CD4-positive, alpha-beta T cell treated with Interleukin-17A for 1 hour (primary cell): ENCODE results near the gene PRKAB2.
"Not testable (repeated sequence)": the region's sequence is repeated elsewhere in the genome, so short reads cannot be mapped to it uniquely, and the experiment has no call there.

ENCODE experiments used
- DNase-seq: peaks from one replicate; pipeline ENCODE4 v3.0.0-alpha.2; 2020

Gene PRKAB2, protein sequence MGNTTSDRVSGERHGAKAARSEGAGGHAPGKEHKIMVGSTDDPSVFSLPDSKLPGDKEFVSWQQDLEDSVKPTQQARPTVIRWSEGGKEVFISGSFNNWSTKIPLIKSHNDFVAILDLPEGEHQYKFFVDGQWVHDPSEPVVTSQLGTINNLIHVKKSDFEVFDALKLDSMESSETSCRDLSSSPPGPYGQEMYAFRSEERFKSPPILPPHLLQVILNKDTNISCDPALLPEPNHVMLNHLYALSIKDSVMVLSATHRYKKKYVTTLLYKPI

DNA sequence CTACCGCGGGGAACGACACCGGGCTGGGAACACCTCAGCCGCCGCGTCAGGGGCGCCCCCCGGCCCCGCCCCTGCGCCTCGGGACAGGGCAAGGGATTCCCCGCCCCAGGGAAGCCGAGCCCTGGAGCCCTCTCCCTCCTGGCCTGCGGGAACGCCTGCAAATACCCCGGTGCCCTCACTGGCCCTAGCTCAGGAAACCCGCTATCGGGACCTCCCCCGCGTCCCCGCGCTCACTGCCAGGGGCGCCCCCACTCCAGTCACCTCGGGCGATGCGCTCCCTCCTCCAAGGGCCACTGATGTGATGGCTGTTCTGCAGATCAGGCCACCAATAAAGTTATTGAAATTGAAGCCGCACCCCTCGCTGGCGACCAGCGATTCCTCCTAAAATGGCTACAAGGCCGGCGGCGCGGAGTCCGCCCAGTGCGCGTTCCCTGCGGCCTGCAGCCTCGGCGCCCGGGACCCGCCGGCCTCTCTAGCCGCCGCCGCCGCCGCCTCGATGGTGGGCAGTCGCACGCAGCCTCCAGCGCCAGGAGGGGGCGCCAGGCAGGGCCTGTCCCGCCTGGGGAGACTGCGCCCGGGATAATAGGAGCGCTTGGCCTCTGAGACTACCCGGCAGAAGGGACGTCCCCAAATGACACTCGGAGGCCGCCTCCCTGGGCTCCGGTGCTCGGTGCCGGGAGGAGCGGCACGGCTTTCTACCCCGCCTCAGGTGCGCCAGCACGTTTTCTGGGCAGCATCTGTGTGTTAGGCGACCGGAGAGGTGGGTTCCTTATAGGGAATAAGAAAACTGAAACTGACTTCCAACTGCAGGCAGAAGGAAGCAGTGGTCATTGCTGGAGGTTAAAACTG is at the start of gene PRKAB2:
PRKAB2 (minus strand) TSS at position 303 of the 849 bp plus-strand sequence. CDS start 326 bp downstream, outside the sequence.
- peak; percentile 93 for DNase-seq

DNA sequence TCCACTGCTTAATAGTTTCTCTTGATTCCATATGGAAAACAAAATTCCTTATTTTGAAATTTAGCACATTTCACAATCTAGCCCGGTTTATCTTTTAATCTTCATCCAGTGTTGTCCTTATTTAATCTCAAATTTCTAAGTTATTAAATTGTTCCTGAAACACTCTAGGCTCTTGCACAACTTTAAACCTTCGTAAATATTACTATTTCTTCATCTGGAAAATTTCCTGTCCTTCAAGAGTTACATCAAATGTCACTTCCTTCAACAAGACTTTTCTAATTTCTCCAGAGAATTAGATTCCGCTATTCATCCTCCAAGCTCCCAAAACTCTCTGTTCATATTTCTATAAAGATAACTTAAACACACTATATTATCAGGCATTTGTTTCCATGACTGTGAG is 46.3 kb upstream of the PRKAB2 start:
- no peak for DNase-seq

DNA sequence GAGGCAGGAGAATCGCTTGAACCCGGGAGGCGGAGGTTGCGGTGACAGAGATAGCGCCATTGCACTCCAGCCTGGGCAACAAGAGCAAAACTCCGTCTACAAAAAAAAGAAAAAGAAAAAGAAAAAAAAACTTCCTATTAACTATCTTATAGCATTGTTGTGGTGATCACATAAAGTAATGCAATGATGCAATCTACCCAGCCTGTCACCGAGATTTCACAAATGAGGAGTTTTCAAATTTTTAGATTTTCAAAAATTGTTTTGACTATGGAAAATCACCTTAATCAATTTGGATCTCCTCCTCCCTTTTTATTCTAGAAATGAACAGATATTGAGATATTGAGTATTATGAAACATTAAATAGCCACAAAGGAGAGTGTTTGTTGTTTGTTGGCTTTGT is 44.9 kb upstream of the PRKAB2 start:
- no peak for DNase-seq

DNA sequence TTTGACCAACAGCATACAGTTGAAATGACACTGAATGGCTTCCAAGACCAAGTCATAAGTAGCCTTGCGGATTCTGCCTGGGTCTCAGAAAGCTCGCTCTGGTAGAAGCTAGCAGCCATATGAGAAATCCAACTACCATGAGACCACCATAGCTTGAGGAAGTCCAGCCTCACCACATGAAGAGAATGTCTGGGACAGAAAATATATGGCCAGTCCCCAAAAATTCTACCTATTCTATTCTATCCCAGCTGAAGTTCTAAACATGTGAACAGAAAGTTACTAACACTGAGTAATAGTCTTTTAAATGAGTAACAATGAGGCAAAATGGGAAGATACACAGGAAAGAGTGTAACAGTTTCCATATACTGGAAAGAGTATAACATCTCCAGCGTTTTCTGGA is 43.9 kb upstream of the PRKAB2 start:
- DNase-seq = no peak

DNA sequence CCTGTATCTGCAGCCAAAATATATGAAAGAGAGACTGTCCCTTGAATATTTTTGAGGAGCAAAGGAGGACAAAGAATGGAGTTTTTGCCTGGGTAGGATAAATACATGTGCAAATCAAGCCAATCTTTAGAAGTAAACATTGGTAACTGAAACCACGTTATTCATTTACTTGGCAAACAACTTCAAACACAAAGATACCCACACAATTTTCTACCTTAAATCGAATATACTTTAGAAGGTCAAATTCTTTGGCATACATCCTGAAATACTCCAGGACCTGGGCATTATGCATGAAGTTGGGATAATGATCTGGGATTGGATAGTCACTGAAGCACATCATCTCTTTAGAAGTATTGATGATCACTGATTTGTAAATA is 43.3 kb upstream of the PRKAB2 start:
- no peak for DNase-seq

DNA sequence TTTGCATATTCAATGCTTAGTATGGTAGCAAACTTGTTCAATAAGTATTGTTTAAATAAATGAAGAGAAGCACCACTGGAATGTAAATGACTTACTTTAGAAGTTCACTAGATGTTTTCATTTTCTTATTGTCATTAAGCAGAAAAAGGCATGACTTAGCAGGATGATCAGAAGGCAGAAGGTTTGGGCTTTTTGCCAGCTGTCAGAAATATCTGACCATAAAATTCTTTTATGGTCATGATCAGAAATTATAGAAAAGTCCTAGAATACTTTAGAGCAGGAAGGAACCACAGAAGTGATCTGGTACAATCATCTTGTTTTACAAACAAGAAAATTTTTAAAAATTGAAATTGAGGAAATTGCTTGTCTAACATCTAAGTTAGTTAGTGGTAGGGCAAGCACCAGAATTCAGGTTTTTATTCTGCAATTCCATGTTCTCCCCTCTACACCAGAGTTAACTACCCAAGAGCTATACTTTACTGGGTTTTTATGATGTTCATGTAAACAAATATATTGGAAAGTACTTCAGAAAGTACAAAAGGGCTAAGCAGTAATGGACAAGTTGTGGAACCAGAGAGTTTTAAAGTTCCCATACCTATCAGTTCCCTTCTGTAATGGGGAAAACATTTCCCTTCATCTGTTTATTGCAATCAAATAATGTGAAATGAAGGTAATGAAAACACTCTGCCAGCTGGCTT is 42.7 kb upstream of the PRKAB2 start:
- DNase-seq = no peak

DNA sequence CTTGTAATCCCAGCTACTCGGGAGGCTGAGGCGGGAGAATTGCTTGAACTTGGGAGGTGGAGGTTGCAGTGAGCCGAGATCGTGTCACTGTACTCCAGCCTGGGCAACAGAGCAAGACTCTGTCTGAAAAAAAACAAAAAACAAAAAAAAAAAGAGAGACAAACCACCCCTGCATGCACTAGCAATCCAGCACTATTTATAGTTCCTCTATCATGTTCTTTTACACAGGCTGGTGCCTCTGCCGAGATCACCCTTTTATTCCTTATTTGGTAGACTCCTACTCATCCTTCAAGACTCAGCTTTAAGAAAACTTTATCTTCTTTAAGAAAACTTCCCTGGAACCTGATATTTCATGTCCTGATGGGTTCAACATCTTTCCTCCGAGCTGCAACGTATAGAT is 42.1 kb upstream of the PRKAB2 start:
- DNase-seq = no peak

DNA sequence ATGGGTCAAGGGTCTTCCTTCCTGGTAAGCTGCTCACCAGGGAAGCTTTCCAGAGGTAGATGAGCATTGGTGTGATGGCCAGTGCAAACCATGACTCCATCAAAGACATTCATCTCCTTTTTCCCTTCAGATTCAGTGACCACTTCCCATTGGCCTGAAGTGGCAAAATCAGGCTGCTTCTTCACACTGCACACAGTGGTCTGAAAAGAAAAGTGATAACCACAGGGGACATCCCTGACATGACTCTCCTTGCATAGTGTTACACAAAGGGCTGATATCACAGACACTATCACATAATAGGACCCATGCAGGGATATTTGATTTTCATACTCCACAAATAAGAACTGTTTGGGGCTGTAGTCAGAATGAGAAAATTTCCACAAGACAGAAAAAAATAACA is 41.0 kb upstream of the PRKAB2 start:
- no peak for DNase-seq

DNA sequence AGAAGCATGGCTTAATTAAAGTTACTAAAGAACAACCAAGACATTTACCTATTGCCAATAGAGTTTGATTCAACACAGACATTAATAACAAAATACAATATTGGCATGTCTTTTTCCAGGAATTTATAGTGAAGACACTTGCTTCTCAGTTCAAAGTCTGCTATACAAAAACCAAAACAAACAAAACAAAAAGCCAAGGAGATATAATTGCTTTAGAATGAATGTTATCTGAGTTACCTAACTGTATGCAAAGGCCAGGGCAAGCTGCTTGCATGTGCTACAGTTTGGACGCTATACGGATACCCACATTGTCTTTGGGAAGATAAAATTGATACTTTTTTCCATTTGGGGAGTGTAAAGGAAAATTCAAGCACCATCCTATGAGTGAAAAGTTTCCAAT is 39.3 kb upstream of the PRKAB2 start:
- no peak for DNase-seq

DNA sequence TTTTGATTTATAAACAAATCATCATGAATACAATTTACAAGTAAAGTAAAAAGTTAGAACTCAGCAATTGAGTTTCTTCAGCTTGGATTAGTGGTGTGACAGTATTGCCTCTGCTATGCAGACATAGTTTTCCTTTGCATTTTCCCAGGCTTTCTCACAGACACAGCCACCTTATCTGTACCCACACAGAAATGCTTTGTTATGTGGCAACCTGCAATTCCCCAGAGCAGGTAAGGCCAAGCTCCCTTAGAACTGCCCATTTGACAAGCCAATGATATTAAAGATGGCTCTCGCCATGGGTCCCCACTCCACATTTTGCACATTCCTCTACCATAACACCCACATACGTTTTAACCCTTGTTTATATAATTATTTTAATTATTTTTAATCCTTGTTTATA is 38.7 kb upstream of the PRKAB2 start:
- no peak for DNase-seq

DNA sequence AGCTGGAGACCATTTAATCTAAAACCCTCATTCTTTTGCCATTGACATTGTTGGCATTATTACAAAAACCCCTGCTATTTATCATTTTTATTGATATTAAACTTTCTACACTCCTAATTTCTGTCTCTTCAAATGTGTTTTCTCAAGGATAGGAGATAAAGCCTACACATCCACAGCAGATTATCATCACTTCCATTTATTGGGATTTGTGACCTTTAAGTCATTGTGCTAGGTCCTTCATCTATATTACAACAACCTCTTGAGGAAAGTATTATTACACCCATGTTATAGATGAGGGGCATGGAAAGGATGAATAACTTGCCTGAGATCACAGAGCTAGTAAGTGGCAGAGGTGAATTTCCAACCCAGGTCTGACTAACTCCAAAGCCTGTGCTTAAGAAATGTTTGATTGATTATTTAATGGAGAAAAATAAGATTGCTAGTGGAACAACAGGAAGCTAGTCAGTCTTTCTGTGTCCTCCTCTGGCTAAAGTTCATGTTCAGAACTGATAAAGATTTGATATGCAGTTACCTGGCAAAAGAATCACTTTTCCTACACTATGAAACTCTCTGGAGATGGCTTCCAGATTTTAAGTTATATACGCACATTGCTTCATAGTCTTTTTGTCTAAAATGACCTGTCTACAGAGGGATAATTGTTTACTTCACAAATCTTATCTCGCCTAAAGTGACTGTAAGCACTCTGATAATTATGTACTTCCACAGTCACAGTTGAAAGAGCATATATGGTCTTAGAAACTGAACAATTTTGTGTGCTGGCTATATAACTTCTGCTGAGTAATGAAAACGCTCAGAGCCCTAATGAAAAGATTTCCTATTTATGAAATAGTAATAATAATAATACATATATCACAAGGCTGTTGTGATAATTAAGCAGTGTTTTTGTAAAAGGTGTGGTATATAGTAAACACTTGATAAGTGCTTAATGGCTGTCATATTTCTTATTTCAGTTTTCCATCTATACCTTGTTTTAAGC is 37.9 kb upstream of the PRKAB2 start:
- DNase-seq = no peak

DNA sequence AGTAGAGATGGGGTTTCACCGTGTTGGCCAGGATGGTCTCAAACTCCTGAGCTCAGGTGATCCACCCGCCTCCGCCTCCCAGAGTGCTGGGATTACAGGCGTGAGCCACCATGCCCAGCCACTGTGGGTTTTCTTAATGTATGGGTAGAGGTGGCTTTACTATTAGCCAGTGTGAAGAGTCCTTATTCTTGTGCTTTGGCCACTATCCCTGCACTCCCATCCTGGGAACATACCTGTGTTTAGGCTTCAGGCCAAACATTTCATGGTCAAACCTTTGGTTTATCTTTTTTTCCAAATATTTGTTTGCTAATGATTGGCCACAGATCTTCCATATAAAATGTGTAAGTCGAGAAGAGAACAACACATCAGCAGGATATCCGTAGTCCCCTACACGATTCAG is 36.3 kb upstream of the PRKAB2 start:
- no peak for DNase-seq

DNA sequence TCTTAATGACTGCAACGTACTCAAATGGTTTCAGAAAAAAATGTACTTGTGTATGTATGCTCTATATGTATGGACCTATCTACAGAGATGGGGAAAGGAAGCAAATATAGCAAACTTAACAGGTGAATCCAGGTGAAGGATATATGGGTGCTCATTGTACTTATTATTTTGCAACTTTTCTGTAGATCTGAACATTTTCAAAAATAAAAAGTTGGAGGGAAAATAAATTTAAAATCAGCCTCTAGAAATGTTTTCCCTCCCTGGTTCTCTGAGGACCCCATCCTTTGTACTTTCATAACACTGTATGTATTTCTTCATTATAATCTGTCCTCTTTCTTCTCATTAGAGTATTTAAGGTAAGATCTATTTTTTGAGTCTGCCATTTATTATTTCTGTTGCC is 34.9 kb upstream of the PRKAB2 start:
- DNase-seq = no peak

DNA sequence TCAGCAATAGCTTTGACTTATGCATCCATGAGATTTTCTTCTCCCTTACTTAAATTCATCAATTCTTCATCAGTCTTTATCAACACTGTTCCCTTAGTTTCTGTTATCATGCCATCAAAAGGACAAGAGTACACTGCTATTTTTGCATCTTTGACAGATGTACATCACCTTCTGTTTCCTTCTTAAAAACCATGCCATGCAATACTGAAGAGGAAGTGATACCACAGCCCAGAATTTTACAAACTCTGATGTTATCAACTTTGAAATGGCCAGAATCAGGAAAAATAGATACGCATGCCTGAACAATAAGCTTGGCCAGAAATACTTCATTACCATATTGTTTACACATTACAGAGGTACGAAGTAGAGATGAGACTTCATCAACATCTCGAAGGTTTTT is 31.8 kb upstream of the PRKAB2 start:
- DNase-seq = no peak

DNA sequence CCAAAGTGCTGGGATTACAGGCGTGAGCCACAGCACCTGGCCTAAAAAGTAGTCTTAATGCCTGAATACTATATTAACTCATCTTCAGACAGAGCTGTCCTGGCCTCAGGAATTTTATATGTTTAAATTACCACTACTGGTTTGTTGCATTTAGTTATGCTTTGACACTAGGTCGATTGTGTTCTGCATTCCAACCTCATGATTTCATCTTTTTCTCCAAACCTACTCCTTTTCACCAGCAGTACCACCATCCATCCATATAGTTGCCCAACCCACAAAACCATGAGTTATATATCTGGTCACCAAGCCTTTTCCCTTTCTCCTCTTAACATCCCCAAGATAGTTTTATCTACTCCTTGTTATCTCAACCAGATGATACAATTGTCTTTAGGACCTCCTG is 30.3 kb upstream of the PRKAB2 start:
- no peak for DNase-seq

DNA sequence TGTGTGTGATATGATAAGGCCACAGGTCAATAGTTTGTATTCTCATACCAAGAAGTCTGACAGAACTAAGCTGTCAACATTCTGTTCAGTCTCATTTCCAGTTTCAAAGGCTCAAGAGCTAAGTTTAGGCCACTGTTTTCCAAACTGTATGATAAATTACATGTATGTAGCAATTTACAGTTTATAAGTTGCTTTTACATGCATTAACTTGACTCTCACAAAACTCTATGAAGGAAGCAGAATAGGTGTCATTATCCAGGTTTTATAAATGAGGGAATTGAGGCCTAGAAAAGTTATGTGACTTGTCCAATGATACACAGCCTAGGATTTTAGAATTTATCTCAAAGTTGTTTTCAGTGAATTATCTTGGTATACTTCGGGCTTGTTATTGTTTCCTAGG is 29.5 kb upstream of the PRKAB2 start:
- no peak for DNase-seq

DNA sequence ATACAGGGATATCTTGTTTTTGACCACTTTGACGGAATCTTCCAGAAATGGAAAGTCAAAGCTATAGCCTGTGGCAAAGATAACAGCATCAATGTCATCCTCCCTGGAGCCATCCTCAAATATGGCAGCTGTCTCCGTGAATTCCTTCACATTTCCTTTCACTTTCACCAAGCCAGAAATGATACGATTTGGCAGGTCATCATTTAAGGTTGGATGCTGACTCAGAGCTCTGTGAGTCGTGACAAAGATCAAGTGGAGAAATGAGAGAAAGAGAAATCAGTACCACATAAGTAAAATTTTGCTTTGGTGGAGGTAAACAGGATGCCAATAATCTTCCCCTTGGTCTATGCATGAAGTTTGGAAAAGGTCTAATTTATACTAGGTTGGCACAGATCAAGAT is 29.0 kb upstream of the PRKAB2 start:
- no peak for DNase-seq

DNA sequence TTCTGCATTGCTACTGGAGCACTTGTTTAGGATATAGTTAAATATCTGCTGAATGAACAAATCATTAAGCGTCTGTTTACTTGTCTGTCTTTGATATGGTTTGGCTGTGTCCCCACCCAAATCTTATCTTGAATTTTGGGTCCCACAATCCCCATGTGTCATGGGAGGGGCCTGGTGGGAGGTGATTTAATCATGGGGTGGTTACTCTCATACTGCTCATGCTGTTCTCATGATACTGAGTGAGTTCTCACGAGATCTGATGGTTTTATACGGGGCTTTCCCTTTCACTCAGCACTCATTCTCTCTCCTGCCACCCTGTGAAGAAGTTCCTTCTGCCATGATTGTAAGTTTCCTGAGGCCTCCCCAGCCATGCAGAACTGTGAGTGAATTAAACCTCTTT is 25.1 kb upstream of the PRKAB2 start:
- not testable (repeated sequence) for DNase-seq

DNA sequence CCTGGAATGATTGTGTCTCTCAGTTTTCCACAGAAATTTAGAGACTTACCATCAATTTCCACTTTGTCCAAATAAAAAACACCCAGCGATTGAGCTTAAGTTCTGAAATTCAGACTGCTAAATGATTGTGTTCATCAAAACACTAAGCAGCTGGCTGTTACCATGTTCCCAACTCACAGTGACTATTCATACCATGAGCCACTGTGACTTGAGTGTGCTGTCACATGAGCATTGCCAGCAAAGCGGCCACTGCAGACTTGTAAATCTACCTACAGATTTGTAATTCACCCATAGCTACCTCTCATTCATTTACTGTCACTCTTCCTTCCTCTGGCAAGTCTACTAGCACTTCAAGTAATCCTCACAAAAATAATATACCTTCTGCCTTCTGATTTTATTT is 17.2 kb upstream of the PRKAB2 start:
- DNase-seq = no peak

DNA sequence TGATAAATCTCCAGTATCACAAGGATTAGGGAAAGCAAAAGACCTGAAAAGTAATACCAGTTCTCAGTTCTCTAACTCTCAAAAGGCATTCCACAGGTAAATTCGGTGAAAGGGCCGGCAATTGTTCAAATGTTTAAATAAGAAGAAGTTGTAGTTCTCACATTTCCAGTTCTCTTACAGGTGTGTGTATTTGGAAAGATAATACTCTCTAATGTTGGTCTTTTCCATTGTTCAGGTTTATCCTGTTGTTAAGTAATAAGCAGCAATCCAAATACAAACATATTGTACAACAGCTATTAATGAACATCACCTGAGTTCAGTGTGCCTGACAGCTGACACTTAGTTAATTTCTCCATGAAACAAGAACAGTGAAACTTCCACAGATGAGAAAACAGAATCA is 13.2 kb upstream of the PRKAB2 start:
- DNase-seq = no peak

DNA sequence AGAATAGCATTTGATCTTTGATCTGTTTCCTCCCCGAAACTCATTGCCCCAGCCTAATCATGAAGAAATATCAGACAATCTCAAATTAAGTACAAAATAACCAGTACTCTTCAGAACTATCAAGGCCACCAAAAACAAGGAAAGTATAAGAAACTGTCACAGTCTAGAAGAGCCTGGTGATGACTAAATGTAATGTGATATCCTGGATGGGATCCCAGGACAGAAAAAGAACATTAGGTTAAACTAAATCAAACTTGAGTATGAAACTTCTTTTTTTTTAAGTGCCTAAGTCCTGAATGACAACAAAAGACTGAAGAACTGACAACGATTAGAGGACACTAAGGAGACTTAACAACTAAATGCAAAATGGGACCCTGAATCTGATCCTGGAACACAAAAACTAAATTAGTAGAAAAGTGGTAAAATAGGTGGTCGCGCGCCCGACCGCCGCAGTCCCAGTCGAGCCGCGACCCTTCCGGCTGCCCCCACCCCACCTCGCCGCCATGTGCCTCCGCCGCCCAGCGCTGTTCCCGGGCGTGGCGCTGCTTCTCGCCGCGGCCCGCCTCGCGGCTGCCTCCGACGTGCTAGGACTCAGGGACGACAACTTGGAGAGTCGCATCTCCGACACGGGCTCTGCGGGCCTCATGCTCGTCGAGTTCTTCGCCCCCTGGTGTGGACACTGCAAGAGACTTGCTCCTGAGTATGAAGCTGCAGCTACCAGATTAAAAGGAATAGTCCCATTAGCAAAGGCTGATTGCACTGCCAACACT is 5.5 kb upstream of the PRKAB2 start:
- DNase-seq = no peak
